GM12865 (cell line): Measurements from ENCODE around the gene MYH11.

ENCODE experiments used
- DNase-seq: peaks from one replicate; pipeline ENCODE4 v3.0.0; 2010; ENCODE audit warnings: low read depth
- H3K4me3 ChIP-seq: 2 replicates; pipeline ENCODE4 v1.5.1; 2011; ENCODE audit warnings: mild to moderate bottlenecking, low read depth, low read length, control low read depth
- TF ChIP-seq, protein P1 (sequence below): IDR thresholded peaks from 2 replicates; pipeline ENCODE4 v1.5.1; 2011; ENCODE audit warnings: low read length, control low read depth, low read depth, inconsistent platforms; ENCODE audit not compliant: insufficient read depth; ENCODE audit errors: missing control alignments

Gene MYH11

GRCh38 chr16:15856901-15857698 lies at the start of gene MYH11:
MYH11 (minus strand) TSS chr16:15857028; CDS start chr16:15838252, 18,776 bp downstream.
- no peak for DNase-seq
- peak within 1 kb of the TSS; percentile 7; the same call in 1 of the 2 replicates for H3K4me3 ChIP-seq
- TF ChIP-seq, protein P1, sequence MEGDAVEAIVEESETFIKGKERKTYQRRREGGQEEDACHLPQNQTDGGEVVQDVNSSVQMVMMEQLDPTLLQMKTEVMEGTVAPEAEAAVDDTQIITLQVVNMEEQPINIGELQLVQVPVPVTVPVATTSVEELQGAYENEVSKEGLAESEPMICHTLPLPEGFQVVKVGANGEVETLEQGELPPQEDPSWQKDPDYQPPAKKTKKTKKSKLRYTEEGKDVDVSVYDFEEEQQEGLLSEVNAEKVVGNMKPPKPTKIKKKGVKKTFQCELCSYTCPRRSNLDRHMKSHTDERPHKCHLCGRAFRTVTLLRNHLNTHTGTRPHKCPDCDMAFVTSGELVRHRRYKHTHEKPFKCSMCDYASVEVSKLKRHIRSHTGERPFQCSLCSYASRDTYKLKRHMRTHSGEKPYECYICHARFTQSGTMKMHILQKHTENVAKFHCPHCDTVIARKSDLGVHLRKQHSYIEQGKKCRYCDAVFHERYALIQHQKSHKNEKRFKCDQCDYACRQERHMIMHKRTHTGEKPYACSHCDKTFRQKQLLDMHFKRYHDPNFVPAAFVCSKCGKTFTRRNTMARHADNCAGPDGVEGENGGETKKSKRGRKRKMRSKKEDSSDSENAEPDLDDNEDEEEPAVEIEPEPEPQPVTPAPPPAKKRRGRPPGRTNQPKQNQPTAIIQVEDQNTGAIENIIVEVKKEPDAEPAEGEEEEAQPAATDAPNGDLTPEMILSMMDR, result no peak

GRCh38 chr16:15906439-15906838 lies 49.6 kb upstream of the MYH11 start:
- no peak overlapping the region for H3K4me3 ChIP-seq
- TF ChIP-seq, protein P1, result no peak
- no peak for DNase-seq

DNA sequence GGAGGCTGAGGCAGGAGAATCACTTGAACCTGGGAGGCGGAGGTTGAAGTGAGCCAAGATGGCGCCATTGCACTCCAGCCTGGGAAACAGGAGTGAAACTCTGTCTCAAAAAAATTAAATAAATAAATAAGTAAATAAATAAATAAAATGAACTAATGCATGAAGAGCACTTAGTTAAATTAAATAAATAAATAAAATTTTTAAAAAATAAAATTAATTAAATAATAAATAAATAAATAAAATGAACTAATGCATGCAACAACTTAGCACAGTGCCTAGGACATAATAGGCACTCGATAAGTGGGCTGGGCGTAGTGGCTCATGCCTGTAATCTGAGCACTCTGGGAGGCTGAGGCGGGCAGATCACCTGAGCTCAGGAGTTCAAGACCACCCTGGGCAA lies 47.1 kb upstream of the MYH11 start:
- TF ChIP-seq, protein P1, result no peak
- H3K4me3 ChIP-seq, result no peak overlapping the region
- DNase-seq, result no peak

DNA sequence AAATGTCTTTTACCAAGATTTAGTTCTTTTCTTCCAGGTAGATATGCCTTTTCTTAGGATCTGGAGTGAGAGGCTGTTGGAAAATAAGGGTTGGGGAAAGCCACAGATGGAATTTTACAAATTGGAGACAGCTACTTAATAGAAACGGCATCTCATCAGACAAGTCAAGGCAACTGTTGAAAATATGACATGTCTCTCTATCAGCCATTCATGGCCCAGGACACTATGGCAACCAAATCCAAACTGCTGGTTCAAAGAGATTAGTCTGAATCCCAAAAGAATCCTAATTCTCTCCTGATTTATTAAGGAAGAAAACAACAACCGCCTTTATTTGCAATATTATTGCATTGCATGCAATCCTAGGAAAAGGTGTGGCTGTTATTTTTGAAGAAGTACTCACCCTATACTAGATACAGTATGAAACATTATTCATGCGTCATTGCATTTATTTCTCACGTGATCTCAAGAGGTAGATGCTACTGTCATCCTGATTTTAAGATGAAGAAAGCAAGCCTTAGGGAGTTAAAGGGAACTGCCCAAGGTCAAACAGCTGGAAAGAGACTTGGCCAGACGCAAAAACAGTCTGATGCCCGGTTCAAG lies 44.2 kb upstream of the MYH11 start:
- no peak for DNase-seq
- TF ChIP-seq, protein P1, result no peak
- no peak overlapping the region for H3K4me3 ChIP-seq

DNA sequence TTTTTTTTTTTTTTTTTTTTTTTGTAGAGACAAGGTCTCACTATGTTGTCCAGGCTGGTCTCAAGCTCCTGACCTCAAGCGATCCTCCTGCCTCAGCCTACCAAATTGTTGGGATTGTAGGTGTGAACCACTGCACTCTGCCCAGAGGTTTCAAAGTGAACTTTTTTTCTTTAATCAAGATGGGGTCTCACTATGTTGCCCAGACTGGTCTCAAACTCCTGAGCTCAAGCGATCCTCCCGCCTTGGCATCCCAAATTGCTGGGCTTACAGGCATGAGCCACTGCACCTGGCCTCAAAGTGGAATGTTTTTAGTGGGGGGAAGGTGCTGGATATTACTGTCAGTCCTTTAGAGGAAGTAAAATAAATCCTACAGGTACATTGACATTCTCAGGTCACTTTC lies 43.5 kb upstream of the MYH11 start:
- no peak overlapping the region for H3K4me3 ChIP-seq
- TF ChIP-seq, protein P1, result no peak
- no peak for DNase-seq

- DNase-seq, result peak; percentile 88
- TF ChIP-seq, protein P1, result no peak
- H3K4me3 ChIP-seq, result no peak overlapping the region
Observed at GRCh38 chr16:15899538-15900100, 42.8 kb upstream of the MYH11 start.
